LNCAP (cell line): Measurements from ENCODE around the gene HPRT1.
A peak's percentile ranks its signal among the peaks of the same experiment; 100 is the strongest.

Source experiments
- CTCF ChIP-seq: fragments of 450-650 bp; IDR thresholded peaks from 2 replicates; pipeline ENCODE4 v1.5.1; 2017; ENCODE audit warnings: mild to moderate bottlenecking

The HPRT1 gene

GRCh38 chrX:134513091-134513490, 53.1 kb downstream of the HPRT1 start:
- TF ChIP-seq CTCF: no peak

- TF ChIP-seq CTCF: peak; percentile 50
Measured at GRCh38 chrX:134520860-134521390, 61.0 kb downstream of the HPRT1 start.

GRCh38 chrX:134524181-134524580, 64.2 kb downstream of the HPRT1 start:
- no peak for TF ChIP-seq CTCF

GRCh38 chrX:134525086-134525792, 65.3 kb downstream of the HPRT1 start:
- no peak for TF ChIP-seq CTCF

- no peak for TF ChIP-seq CTCF
Measured at GRCh38 chrX:134526399-134526798, 66.4 kb downstream of the HPRT1 start.

GRCh38 chrX:134528960-134529359, 69.0 kb downstream of the HPRT1 start:
- TF ChIP-seq CTCF: no peak

- no peak for TF ChIP-seq CTCF
Measured at GRCh38 chrX:134529481-134529880, 69.5 kb downstream of the HPRT1 start.
